DND-41 (cell line): Measurements from ENCODE around the gene PHRF1.

ENCODE experiments used
- ATAC-seq: fragments of 200-7000 bp; cut with Tn5 transposase; 3 replicates; pipeline ENCODE4 v1.9.1; 2021; ENCODE audit warnings: low read depth; ENCODE audit not compliant: insufficient read depth
- DNase-seq: peaks from one replicate; pipeline ENCODE4 v3.0.0-alpha.2; 2020
- H2AFZ ChIP-seq: 2 replicates; pipeline ENCODE4 v1.6.0; 2012; ENCODE audit warnings: low read depth, low read length
- H3K27ac ChIP-seq: 2 replicates; pipeline ENCODE4 v1.5.1; 2012; ENCODE audit warnings: low read length, inconsistent platforms
- H3K27me3 ChIP-seq: fragments of 200-600 bp; sonication (generic); 2 replicates; pipeline ENCODE4 v1.6.0; 2012; ENCODE audit warnings: low read length, mild to moderate bottlenecking, inconsistent platforms; ENCODE audit not compliant: insufficient read depth, poor library complexity
- H3K36me3 ChIP-seq: 2 replicates; pipeline ENCODE4 v1.5.1; 2012; ENCODE audit warnings: low read length, inconsistent platforms; ENCODE audit not compliant: insufficient read depth
- H3K4me1 ChIP-seq: 2 replicates; pipeline ENCODE4 v1.5.1; 2012; ENCODE audit warnings: mild to moderate bottlenecking, low read length; ENCODE audit not compliant: insufficient read depth
- H3K4me2 ChIP-seq: 2 replicates; pipeline ENCODE4 v1.6.0; 2012; ENCODE audit warnings: mild to moderate bottlenecking, moderate library complexity, low read length, inconsistent platforms; ENCODE audit not compliant: insufficient read depth
- H3K4me3 ChIP-seq, 2 experiments: fragments of 200-600 bp in 1 of 2; shearing (Covaris generic) in 1 of 2; 2 replicates each; pipeline ENCODE4 v1.5.1; 2012 to 2016; ENCODE audit warnings: inconsistent platforms in 2 of 2, low read length in 2 of 2, mild to moderate bottlenecking in 2 of 2, low read depth in 1 of 2, moderate library complexity in 1 of 2
- H3K79me2 ChIP-seq: 2 replicates; pipeline ENCODE4 v1.6.0; 2012; ENCODE audit warnings: low read length, inconsistent platforms; ENCODE audit not compliant: insufficient read depth
- H3K9ac ChIP-seq: 2 replicates; pipeline ENCODE4 v1.6.0; 2012; ENCODE audit warnings: low read depth, mild to moderate bottlenecking, inconsistent platforms, low read length, moderate library complexity
- H3K9me3 ChIP-seq: 2 replicates; pipeline ENCODE4 v1.5.1; 2012; ENCODE audit warnings: low read length, moderate library complexity, mild to moderate bottlenecking, inconsistent platforms; ENCODE audit not compliant: insufficient read depth, severe bottlenecking
- H4K20me1 ChIP-seq: 2 replicates; pipeline ENCODE4 v1.6.0; 2012; ENCODE audit warnings: low read length; ENCODE audit not compliant: insufficient read depth
- CTCF ChIP-seq: IDR thresholded peaks from 2 replicates; pipeline ENCODE4 v1.5.1; 2012; ENCODE audit warnings: borderline replicate concordance, low read length, moderate library complexity, mild to moderate bottlenecking; ENCODE audit not compliant: poor library complexity, severe bottlenecking; ENCODE audit errors: extremely low read depth
- EZH2 ChIP-seq: IDR thresholded peaks from 3 replicates; pipeline ENCODE4 v1.6.1; 2012; ENCODE audit warnings: borderline replicate concordance, low read depth, mild to moderate bottlenecking, moderate library complexity, low read length, inconsistent platforms; ENCODE audit not compliant: severe bottlenecking

The PHRF1 gene

GRCh38 chr11:657691-658126 lies 81.4 kb downstream of the PHRF1 start:
- Histone ChIP-seq H4K20me1 (peaks cover 34% of the 10 kb centered on the region), H3K9ac (no peak overlapping the region), H3K4me1 (no peaks in the 10 kb centered on the region), H3K9me3 (no peaks in the 10 kb centered on the region), H3K79me2 (peaks cover 7% of the 10 kb centered on the region), H3K4me2 (no peak overlapping the region), H3K4me3 (no peak overlapping the region), H3K36me3 (peaks cover 82% of the 10 kb centered on the region), H2AFZ (no peak overlapping the region), H3K27me3 (no peaks in the 10 kb centered on the region), H3K27ac (no peak overlapping the region)
- TF ChIP-seq CTCF: no peak
- no peak for ATAC-seq
- no peak for DNase-seq

- Histone ChIP-seq H4K20me1 (peaks cover 41% of the 10 kb centered on the region), H3K9me3 (no peaks in the 10 kb centered on the region), H3K27ac (no peak overlapping the region), H3K36me3 (peaks cover 83% of the 10 kb centered on the region), H3K79me2 (peaks cover 15% of the 10 kb centered on the region), H2AFZ (no peak overlapping the region), H3K4me3 (no peak overlapping the region), H3K4me1 (no peaks in the 10 kb centered on the region), H3K9ac (no peak overlapping the region), H3K4me2 (no peak overlapping the region), H3K27me3 (no peaks in the 10 kb centered on the region)
- no peak for ATAC-seq
- TF ChIP-seq EZH2 (no peak), CTCF (no peak)
- no peak for DNase-seq
These were observed 83.3 kb downstream of the PHRF1 start for GRCh38 chr11:659532-660085.

- ATAC-seq (no peak), DNase-seq (no peak)
- Histone ChIP-seq H3K79me2 (peaks cover 19% of the 10 kb centered on the region), H3K9ac (no peak overlapping the region), H3K36me3 (peaks cover 82% of the 10 kb centered on the region), H3K27ac (no peak overlapping the region), H3K4me2 (no peak overlapping the region), H3K4me3 (no peak overlapping the region), H3K27me3 (no peaks in the 10 kb centered on the region), H4K20me1 (peaks cover 41% of the 10 kb centered on the region), H2AFZ (no peak overlapping the region), H3K9me3 (no peaks in the 10 kb centered on the region), H3K4me1 (no peaks in the 10 kb centered on the region)
- TF ChIP-seq CTCF (no peak), EZH2 (no peak)
These were observed 84.0 kb downstream of the PHRF1 start for GRCh38 chr11:660281-660680.
